ENCODE results near the gene DOCK10.
A peak's percentile ranks its signal among the peaks of the same experiment; 100 is the strongest.

The DOCK10 gene

GRCh38 chr2:224851811-224852210, 190.5 kb downstream of the DOCK10 start:
- no peak for DNase-seq (ENCODE audit: extremely low read depth, insufficient read length)
- peaks cover 13% of the 10 kb centered on the region for H3K36me3 ChIP-seq (ENCODE audit: control insufficient read depth, insufficient read depth, low read length)
- H3K4me3 ChIP-seq (replicated peaks; ENCODE audit: low read depth, low read length): no peak overlapping the region
- TF ChIP-seq CTCF (IDR thresholded peaks at IDR 0.05; ENCODE audit: insufficient read depth, low read length, poor library complexity, severe bottlenecking): no peak
- no peaks in the 10 kb centered on the region for H3K27me3 ChIP-seq (replicated peaks; ENCODE audit: control insufficient read depth, insufficient read depth, low read length)

- Histone ChIP-seq H3K27me3 (replicated peaks; ENCODE audit: control insufficient read depth, insufficient read depth, low read length) (no peaks in the 10 kb centered on the region), H3K36me3 (ENCODE audit: control insufficient read depth, insufficient read depth, low read length) (peaks cover 14% of the 10 kb centered on the region), H3K4me3 (replicated peaks; ENCODE audit: low read depth, low read length) (no peak overlapping the region)
- TF ChIP-seq CTCF (IDR thresholded peaks at IDR 0.05; ENCODE audit: insufficient read depth, low read length, poor library complexity, severe bottlenecking): no peak
- no peak for DNase-seq (ENCODE audit: extremely low read depth, insufficient read length)
These were observed 192.2 kb downstream of the DOCK10 start for GRCh38 chr2:224850081-224850480.

GRCh38 chr2:224849264-224849663, 193.0 kb downstream of the DOCK10 start:
- no peaks in the 10 kb centered on the region for H3K27me3 ChIP-seq (replicated peaks; ENCODE audit: control insufficient read depth, insufficient read depth, low read length)
- H3K4me3 ChIP-seq (replicated peaks; ENCODE audit: low read depth, low read length): no peak overlapping the region
- no peak for DNase-seq (ENCODE audit: extremely low read depth, insufficient read length)
- peaks cover 15% of the 10 kb centered on the region for H3K36me3 ChIP-seq (ENCODE audit: control insufficient read depth, insufficient read depth, low read length)
- TF ChIP-seq CTCF (IDR thresholded peaks at IDR 0.05; ENCODE audit: insufficient read depth, low read length, poor library complexity, severe bottlenecking): peak; percentile 40

- no peaks in the 10 kb centered on the region for H3K27me3 ChIP-seq (replicated peaks; ENCODE audit: control insufficient read depth, insufficient read depth, low read length)
- DNase-seq (ENCODE audit: extremely low read depth, insufficient read length): no peak
- H3K4me3 ChIP-seq (replicated peaks; ENCODE audit: low read depth, low read length): no peak overlapping the region
- TF ChIP-seq CTCF (IDR thresholded peaks at IDR 0.05; ENCODE audit: insufficient read depth, low read length, poor library complexity, severe bottlenecking): no peak
- H3K36me3 ChIP-seq (ENCODE audit: control insufficient read depth, insufficient read depth, low read length): peaks cover 17% of the 10 kb centered on the region
These were observed 194.1 kb downstream of the DOCK10 start for GRCh38 chr2:224847961-224848850.

- no peak for DNase-seq (ENCODE audit: extremely low read depth, insufficient read length)
- no peak overlapping the region for H3K4me3 ChIP-seq (replicated peaks; ENCODE audit: low read depth, low read length)
- no peak for TF ChIP-seq CTCF (IDR thresholded peaks at IDR 0.05; ENCODE audit: insufficient read depth, low read length, poor library complexity, severe bottlenecking)
- no peaks in the 10 kb centered on the region for H3K27me3 ChIP-seq (replicated peaks; ENCODE audit: control insufficient read depth, insufficient read depth, low read length)
- peaks cover 24% of the 10 kb centered on the region for H3K36me3 ChIP-seq (ENCODE audit: control insufficient read depth, insufficient read depth, low read length)
These were observed 194.9 kb downstream of the DOCK10 start for GRCh38 chr2:224847381-224847780.
